LoVo (cell line): ENCODE results near the gene PRDM16.

Source experiments
- DNase-seq: peaks from one replicate; pipeline ENCODE4 v3.0.0-alpha.2; 2016; ENCODE audit warnings: low spot score

PRDM16 gene

GRCh38 chr1:3398396-3399140 lies 329.6 kb downstream of the PRDM16 start:
- no peak for DNase-seq

GRCh38 chr1:3399732-3400131 lies 330.7 kb downstream of the PRDM16 start:
- no peak for DNase-seq

- DNase-seq = no peak
These were observed 332.7 kb downstream of the PRDM16 start for GRCh38 chr1:3401585-3402257.

- DNase-seq = no peak
These were observed 333.4 kb downstream of the PRDM16 start for GRCh38 chr1:3402258-3403010.

- DNase-seq = no peak
These were observed 334.0 kb downstream of the PRDM16 start for GRCh38 chr1:3403011-3403345.

- no peak for DNase-seq
These were observed 334.6 kb downstream of the PRDM16 start for GRCh38 chr1:3403388-3404231.

GRCh38 chr1:3404301-3404700 lies 335.3 kb downstream of the PRDM16 start:
- no peak for DNase-seq

GRCh38 chr1:3404801-3405200 lies 335.8 kb downstream of the PRDM16 start:
- no peak for DNase-seq

GRCh38 chr1:3405491-3405890 lies 336.5 kb downstream of the PRDM16 start:
- no peak for DNase-seq

GRCh38 chr1:3405974-3406867 lies 337.2 kb downstream of the PRDM16 start:
- no peak for DNase-seq

GRCh38 chr1:3407021-3407420 lies 338.0 kb downstream of the PRDM16 start:
- no peak for DNase-seq

- DNase-seq = no peak
These were observed 339.8 kb downstream of the PRDM16 start for GRCh38 chr1:3408751-3409266.

GRCh38 chr1:3409366-3410141 lies 340.6 kb downstream of the PRDM16 start:
- DNase-seq = no peak

- no peak for DNase-seq
These were observed 341.3 kb downstream of the PRDM16 start for GRCh38 chr1:3410142-3410925.

GRCh38 chr1:3411806-3412205 lies 342.8 kb downstream of the PRDM16 start:
- DNase-seq = no peak

- DNase-seq = no peak
These were observed 343.4 kb downstream of the PRDM16 start for GRCh38 chr1:3412376-3412775.

- no peak for DNase-seq
These were observed 345.1 kb downstream of the PRDM16 start for GRCh38 chr1:3413975-3414710.

- DNase-seq = no peak
These were observed 346.5 kb downstream of the PRDM16 start for GRCh38 chr1:3415260-3416090.
